Activated CD4-positive, alpha-beta T cell treated with anti-CD3 and anti-CD28 coated beads for 4 hours (primary cell): Measurements from ENCODE around the gene EEF1AKMT1.
"Not testable (repeated sequence)": the region's sequence is repeated elsewhere in the genome, so short reads cannot be mapped to it uniquely, and the experiment has no call there.

Experiments used
- DNase-seq, 2 donors: peaks; one replicate each; pipeline ENCODE4 v3.0.0-alpha.2; 2020

EEF1AKMT1 gene

DNA sequence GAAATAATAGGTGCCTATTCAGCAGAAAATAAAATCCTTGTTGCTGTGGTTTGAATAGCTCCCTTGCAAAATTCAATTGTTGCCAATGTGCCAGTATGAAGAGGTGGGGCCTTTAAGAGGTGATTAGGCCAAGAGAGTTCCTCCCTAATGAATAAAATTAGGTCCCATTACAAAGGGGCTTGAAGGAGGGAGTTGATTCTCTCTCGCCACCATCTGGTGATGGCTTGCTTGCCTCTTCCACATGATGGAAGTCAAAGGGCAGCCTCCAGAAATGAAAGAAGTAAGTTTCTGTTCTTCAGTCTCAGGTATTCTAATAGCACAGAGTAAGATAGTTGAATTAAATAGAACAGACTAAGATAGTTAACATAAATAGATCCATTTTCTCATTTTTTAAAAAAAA is 3.0 kb upstream of the EEF1AKMT1 start:
- no peak for DNase-seq

DNA sequence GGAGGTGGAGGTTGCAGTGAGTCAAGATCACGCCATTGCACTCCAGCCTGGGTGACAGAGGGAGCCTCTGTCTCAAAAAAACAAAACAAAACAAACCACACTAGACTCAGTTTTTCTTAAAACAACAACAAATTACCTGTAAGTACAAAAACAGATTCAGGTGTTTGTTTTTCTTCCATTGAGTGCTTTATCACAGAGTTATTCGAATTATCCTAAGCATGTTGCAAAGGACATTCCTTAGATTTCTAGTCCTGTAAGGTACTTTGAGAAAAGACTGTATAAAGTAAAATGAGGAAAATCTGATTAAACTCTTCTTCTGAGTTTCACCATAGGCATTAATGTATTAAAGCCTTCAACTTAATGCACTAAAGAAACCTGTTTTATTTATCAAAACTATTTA is 2.2 kb upstream of the EEF1AKMT1 start:
- no peak for DNase-seq

DNA sequence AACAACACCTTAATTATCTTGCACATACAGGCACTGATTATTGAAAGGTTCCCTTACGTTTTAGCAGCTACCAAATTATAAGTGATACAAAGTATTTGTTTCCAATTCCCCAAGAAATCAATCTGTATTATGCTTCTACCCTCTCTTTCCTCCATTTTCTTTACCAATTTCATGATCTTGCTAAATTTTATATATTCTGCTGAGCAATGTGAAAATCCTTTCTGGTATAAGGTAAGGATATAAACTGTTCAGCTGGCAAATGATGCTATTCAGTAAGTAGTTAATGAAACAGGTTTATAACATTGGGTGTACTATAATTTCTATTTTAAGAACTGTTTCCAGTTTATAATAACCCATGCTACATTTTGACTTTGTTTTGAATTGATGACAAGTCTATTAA is 985 bp upstream of the EEF1AKMT1 start:
- DNase-seq, result no peak

DNA sequence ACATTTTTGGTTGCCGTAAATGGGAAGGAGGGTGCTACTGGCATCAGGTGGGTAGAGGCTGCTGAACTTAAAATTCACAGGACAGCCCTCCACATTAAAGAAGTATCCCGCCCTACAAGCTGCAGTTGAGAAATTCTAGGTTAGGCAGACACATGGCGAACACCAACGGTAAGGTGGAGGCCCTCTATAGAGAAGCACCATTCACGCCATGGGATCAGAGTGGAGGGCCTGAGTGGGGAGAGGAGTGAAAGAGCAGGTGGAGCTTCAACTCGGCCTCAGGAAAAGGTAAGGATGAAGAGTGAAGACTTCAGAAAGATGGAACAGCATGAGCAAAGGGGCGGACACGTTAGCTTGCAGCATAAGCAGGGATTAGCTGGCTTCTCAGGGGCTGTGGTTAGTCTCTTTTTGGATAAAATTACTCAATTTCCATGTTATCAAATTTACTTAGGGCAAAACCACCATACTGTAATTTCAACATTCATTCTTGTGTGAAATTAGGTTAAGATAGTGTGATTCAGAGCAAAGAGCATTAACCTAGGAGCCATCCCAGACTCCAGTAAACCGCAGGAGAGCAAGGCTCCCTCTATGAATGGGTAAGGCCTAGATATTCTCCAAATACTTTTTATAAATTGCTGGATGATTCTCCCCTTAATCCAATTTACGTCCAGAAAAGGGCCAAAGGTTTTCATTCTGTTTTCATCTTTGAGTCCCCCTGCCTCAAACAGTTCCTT is 1.2 kb downstream of the EEF1AKMT1 start:
- no peak for DNase-seq

DNA sequence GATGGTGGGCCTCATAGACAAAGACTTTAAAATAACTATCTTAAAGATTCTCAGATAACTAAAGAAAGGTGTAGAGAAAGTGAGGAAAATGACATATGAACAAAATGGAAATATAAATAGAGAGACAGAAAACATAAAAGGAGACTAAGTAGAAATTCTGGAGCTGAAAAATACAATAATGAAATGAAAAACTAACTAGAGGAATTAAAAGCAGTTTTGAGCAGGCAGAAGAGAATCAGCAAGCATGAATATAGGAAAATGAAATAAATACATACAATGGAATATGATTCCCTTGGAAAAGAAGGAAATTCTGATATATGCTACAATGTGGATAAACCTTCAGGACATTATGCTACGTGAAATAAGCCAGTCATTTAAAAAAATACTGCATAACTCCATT is 3.9 kb downstream of the EEF1AKMT1 start:
- no peak for DNase-seq

DNA sequence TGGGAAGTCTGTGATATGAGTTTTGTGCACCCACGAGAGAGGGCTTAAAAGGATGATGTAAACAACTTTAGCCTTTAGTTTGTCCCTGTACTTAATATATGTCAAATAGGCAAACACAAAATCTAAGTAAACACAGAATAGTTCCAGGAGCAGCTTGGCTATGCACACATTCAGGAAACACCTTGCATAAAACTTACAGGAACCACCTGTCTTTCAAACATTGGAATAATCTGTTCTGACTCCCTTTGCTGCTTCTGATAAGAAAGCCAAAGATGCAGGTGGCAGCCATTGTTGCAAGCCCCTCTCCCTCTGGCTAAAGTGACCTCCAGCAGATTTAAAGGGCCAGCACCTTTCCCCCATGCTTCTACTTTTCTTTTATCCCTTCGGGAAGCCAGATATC is 4.7 kb downstream of the EEF1AKMT1 start:
- no peak for DNase-seq

DNA sequence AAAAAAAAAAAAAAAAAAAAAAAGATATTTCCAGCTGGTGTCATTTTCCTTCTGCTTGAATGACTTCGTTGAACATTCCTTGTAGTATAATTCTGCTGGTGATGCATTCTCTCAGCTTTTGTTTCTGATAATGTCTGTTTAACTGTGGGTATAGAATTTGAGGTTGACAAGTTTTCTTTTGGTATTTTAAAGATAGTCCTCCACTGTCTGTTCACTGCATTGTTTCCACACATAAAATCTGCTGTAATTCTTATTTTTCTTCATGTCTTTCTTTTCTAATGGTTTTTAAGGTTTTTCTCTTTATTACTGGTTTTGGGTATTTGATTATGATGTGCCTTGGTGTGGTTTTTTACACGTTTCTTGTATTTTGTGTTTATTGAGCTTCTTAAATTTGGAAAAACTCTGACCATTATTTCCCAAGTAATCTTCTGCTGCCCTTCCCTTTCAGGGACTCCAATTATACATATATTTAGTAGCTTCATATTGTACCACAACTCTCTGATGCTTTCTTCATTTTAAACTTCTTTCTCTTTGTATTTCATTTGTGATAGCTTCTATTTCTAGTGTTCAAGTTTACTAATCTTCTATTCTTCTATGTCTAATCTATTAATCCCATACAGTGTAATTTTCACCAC is 6.3 kb downstream of the EEF1AKMT1 start:
- DNase-seq, result no peak

DNA sequence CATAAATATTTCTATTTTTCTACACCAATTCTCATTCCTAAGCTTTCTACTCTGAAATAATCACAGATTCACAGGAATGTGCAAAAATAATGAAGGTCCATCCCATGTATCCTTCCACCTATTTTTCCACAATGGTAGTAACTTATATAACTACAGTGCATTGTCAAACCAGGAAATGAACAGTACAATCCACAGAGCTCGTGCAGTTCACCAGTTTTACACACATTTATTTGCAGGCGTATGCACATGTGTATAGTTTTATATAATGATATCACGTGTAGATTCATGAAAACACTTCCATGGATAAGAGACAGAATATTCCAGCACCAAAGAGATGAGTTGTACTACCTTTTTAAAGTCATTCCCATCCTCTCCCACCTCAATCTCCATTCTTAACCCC is 12.9 kb downstream of the EEF1AKMT1 start:
- DNase-seq, result no peak

DNA sequence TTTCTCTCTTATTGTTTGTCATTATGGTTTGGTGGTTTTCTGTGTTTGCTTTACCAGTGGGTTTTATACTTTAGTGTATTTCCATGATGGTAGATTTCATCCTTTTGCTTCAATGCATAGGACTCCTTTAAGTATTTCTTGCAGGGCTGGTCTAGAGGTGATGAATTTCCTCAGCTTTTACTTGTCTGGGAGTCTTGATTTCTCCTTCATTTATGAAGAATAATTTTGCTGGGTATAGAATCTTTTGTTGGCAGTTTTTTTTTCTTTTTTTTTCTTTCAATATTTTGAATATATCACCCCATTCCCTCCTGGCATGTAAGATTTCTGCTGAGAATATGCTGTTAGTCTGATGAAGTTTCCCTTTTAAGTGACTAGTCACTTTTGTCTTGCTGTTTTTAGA is 19.8 kb downstream of the EEF1AKMT1 start:
- no peak for DNase-seq

DNA sequence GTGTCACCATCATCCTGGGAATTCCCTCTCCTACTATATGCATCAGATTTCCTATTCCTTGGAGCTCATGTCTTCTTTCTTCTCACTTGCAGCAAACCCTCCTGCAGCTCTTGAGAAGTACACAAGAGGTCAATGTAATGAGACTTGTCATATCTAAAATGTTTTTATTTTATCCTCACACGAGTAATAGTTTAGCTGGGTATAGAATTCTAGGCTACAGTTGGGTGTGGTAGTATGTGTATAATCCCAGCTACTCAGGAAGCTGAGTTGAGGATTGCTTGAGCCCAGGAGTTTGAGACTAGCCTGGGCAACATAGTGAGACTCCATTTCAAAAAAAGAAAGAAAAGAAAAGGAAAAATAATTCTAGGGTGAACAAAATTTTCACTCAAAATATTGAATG is 24.4 kb downstream of the EEF1AKMT1 start:
- no peak for DNase-seq

DNA sequence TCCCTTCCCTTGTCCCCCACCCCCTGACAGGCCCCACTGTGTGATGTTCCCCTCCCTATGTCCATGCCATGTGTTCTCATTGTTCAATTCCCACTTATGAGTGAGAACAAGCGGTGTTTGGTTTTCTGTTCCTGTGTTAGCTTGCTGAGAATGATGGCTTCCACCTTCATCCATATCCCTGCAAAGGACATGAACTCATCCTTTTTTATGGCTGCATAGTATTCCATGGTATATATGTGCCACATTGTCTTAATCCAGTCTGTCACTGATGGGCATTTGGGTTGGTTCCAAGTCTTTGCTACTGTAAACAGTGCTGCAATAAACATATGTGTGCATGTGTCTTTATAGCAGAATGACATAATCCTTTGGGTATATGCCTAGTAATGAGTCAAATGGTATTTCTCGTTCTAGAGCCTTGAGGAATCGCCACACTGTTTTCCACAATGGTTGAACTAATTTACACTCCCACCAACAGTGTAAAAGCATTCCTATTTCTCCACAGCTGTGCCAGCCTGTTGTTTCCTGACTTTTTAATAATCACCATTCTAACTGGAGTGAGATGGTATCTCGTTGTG is 29.8 kb downstream of the EEF1AKMT1 start:
- DNase-seq, result not testable (repeated sequence)

DNA sequence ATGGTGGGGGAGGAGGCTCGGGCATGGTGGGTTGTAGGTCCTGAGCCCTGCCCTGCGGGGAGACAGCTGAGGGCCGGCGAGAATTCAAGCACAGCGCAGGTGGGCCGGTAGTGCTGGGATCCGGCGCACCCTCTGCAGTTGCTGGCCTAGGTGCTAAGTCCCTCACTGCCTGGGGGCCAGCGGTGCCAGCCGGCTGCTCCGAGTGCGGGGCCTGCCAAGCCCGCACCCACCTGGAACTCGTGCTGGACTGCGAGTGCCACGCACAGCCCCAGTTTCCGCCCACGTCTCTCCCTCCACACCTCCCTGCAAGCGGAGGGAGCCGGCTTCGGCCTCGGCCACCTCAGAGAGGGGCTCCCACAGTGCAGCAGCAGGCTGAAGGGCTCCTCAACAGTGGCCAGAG is 33.7 kb downstream of the EEF1AKMT1 start:
- no peak for DNase-seq

DNA sequence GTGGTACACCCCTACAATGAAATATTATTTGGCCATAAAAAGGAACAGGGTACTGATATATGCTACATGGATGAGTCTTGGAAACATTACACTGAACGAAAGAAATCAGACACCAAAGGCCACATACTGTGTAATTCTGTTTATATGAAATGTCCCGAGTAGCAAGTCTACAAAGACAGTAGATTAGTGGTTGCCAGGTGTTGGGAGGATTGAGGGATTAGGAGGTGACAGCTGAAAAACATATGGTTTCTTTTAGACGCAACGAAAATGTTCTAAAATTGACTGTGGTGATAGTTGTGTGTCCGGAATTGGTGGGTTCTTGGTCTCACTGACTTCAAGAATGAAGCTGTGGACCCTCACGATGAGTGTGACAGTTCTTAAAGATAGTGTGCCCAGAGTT is 35.1 kb downstream of the EEF1AKMT1 start:
- DNase-seq, result no peak

DNA sequence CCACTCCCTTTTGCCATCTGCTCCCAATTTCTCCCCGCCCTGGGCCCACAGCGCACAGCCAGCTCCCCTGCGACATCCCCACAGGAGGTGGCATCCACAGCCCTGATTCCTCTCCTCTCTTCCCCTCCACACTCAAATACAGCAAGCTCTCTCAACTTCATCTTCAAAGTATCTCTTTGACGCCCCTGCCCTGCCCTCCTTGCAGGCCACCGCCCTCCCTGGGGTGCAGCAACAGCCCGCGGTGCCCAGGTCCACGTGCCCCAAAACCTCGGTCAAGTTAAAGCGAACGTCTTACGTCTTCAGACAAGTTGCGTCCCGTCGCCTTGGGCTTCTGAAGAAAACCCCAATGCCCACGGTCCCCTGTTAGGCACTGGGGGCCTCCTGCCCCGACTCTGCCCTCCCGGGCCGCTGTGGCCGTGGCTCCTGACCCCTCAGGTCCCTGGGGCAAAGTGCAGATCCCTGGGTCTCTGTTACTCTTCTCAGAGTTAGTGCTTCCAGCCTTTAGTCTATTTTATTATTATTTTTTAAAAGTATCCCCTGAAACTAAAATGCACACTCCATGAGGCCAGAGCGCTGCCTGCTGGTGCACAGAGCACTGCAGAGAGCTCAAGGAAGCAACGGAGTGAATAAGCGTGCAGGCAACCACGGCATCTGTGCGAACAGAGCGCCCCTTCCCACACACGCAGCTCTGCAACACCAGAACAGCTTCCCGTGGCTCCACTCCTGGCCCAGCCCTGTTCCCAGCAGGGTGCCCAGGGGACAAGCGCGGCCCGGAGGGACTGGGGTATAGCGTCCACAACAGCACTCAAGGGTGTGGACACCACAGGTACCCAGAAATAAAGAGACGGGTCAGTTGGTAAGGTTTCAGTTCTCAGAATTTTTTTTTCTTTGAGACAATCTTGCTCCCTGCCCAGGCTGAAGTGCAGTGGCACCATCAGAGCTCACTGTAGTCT is 43.9 kb downstream of the EEF1AKMT1 start:
- DNase-seq, result no peak

DNA sequence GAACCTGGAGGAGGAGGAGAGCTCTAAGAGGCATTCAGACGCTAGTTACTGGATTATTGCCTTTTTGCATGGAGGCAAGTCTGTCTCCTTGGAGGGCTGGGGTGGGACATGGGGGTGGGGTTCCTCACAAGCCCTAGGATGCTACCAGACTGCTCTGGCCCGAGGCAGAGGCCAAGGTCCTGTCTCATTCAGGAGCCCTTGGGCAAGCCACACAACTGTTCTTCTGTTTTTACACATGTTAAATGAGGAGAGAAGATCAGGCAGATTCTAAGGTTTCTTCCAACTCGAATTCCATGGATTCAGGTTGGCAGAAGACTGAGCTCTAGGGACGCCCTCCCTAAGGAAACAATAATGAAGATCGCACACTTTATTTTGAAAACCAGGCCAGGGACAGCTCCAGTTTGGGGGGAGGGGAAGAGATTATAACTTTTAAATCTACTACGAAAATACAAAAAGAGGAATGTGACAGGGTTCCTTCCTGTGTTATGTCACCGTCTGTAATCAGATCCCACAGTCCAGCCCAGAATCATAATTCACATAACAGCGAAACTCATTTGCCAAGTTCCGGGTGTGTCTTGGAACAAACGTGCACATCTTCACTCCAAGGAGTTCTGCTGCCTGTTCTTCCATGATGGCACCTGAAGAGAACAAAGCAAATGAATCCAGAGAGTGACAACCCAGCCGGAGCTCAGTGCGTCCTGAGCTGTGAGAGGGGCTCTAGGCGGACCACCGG is 45.0 kb downstream of the EEF1AKMT1 start:
- no peak for DNase-seq

DNA sequence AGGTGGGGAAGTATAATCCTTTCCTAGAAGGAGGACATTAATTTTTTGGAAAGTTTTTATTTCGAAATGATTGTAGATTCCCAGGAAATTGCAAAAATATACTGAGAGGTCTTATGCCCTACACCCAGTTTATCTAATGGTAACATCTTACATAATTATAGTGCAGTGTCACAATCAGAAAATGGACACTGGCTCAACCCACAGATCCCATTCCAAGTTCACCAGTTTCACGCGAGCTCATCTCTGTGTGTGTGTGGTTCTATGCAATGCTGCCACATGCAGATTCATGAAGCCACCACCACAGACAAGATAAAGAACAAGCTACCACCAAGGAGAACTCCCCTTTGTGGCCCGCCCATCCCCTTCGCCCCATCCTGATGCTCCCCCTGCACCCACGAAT is 45.9 kb downstream of the EEF1AKMT1 start:
- no peak for DNase-seq

DNA sequence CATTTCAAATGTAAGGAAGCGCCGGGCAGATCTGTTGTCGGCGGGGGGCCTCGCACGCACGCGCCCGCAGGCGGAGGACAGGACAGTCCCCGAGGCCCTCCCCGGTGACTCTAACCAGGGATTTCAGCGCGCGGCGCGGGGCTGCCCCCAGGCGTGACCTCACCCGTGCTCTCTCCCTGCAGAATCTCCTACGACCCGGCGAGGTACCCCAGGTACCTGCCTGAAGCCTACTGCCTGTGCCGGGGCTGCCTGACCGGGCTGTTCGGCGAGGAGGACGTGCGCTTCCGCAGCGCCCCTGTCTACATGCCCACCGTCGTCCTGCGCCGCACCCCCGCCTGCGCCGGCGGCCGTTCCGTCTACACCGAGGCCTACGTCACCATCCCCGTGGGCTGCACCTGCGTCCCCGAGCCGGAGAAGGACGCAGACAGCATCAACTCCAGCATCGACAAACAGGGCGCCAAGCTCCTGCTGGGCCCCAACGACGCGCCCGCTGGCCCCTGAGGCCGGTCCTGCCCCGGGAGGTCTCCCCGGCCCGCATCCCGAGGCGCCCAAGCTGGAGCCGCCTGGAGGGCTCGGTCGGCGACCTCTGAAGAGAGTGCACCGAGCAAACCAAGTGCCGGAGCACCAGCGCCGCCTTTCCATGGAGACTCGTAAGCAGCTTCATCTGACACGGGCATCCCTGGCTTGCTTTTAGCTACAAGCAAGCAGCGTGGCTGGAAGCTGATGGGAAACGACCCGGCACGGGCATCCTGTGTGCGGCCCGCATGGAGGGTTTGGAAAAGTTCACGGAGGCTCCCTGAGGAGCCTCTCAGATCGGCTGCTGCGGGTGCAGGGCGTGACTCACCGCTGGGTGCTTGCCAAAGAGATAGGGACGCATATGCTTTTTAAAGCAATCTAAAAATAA is 52.1 kb downstream of the EEF1AKMT1 start:
- no peak for DNase-seq

DNA sequence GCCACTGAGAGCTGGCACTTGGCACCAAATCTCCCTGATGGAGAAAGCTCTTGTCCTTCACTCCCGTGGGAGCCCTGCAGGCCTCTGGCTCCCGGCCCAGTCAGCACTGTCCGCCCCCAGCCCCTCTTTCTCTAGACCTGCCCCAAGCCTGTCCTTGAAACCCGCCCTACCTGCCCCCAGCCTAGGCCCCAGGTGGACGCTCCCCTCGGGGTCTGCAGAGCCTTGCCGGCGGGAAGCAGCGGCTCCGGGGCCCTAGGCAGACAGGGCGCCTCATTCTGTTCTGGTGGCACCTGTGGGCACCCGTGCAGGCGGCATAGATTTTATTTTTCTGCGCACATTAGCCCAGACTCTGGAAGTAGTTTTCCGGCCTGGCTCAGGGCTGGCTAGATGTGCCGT is 52.7 kb downstream of the EEF1AKMT1 start:
- DNase-seq, result no peak

DNA sequence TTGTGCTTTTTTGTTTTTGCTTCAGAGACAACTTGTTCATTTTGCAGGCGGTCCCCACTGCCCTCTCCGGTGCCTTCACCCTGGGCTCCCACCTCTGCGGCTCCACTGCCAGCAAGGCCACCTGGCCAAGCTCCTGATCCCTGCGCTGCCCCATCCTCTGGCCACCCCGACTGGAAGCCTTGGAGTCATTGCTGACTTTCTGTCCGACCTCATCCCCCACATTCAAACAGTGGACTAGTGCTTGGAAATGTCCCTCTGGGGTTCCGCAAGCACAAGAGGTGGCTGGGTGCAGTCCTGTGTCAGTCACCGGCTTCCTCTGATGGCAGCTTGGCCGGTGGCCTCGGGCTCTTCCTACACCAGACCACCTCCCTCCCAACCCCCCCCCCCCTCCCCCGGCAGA is 53.3 kb downstream of the EEF1AKMT1 start:
- DNase-seq, result no peak

DNA sequence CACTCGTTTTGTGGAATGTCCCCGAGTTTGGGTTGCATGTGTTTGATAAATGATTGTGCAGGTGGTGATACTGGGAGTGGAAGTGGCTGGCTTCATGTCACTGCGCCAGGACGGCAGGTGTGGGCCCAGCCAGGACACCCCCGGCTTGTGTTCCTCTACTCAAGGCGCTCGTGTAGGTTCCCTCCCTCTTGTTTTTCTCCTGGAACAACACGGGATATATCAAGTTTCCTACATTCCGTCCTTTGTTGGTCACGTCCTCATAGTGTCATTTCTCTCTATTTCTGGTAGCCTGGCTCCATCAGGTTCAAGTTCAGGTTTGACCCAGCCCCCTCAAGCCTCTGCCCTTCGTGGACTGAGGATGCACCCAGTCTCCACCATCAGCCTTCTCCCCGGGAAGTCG is 54.0 kb downstream of the EEF1AKMT1 start:
- DNase-seq, result no peak

DNA sequence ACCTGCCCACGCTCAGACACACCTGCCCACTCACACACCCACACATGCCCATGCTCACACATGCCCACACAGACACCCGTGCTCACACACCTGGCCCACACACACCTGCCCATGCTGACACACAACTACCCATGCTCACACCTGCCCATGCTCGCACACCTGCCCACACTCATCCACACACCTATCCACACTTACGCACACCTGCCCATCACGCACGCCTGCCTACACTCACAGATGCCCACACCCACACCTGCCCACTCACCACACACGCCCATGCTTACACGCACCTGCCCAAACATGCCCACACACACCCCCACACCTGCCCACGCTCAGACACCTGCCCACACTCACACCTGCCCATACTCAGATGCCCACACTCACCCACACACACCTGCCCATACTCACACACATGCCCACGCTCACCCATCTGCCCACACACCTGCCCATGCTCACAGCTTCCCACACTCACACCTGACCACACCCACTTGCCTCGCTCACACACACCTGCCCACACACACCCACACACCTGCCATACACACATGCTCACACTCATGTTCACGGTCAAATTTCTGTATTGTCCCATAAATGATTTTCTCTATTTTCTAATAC is 54.7 kb downstream of the EEF1AKMT1 start:
- DNase-seq, result no peak
